CD4-positive, alpha-beta T cell (primary cell): ENCODE data around the gene ALPK3. TPM values are rescaled to one million over a fixed set of nuclear protein-coding genes. Genes with fewer than 3 reads are reported as not detected.

Experiments
- ATAC-seq: fragments of 200-7000 bp; cut with Tn5 transposase; one replicate; pipeline ENCODE4 v1.10.0; 2022; ENCODE audit warnings: mild to moderate bottlenecking; ENCODE audit not compliant: poor library complexity
- CTCF ChIA-PET: fragments of 350-600 bp; sonication (Branson Sonifier 250); formaldehyde crosslinking; loops from one replicate; lab custom pipeline; 2021; ENCODE audit warnings: antibody characterized with exemption, inconsistent platforms; lab: Charles Lee
- POLR2A ChIA-PET: fragments of 350-600 bp; sonication (Branson Sonifier 250); formaldehyde crosslinking; loops from one replicate; lab custom pipeline; 2021; ENCODE audit warnings: antibody characterized with exemption, inconsistent platforms; lab: Charles Lee
- DNase-seq, 14 experiments: peaks; one replicate each; pipeline ENCODE4 v3.0.0-alpha.2; 2013 to 2020; ENCODE audit warnings: mixed read lengths in 2 of 14
- H3K27ac ChIP-seq, 2 donors: one replicate each; pipeline versions ENCODE4 v1.5.1 to v1.7.0; 2013; ENCODE audit warnings: low read length in 2 of 2, low read depth in 1 of 2, mild to moderate bottlenecking in 1 of 2
- H3K27me3 ChIP-seq, 2 experiments: 1 replicate in 1 of 2; 2 replicates in 1 of 2; pipeline versions ENCODE4 v1.6.1 to v1.7.0; 2013; ENCODE audit warnings: low read length in 2 of 2, control low read depth in 1 of 2, mild to moderate bottlenecking in 1 of 2, moderate library complexity in 1 of 2; ENCODE audit not compliant: insufficient read depth in 2 of 2, control insufficient read depth in 1 of 2
- H3K36me3 ChIP-seq: one replicate; pipeline ENCODE4 v1.6.1; 2013; ENCODE audit warnings: low read length, control low read depth; ENCODE audit not compliant: insufficient read depth
- H3K4me1 ChIP-seq: one replicate; pipeline ENCODE4 v1.6.1; 2013; ENCODE audit warnings: low read length, control low read depth; ENCODE audit not compliant: insufficient read depth
- H3K4me3 ChIP-seq: one replicate; pipeline ENCODE4 v1.5.1; 2013; ENCODE audit warnings: mild to moderate bottlenecking, low read length, moderate library complexity
- H3K9me3 ChIP-seq, 2 experiments: 1 replicate in 1 of 2; 2 replicates in 1 of 2; pipeline versions ENCODE4 v1.6.1 to v1.7.0; 2013; ENCODE audit warnings: low read length in 2 of 2, mild to moderate bottlenecking in 2 of 2, control low read depth in 1 of 2, moderate library complexity in 1 of 2; ENCODE audit not compliant: control insufficient read depth in 1 of 2, insufficient read depth in 1 of 2
- H3K27ac Mint-ChIP-seq: one replicate; pipeline ENCODE4 v1.8.0; 2020; ENCODE audit warnings: mixed read lengths
- H3K27me3 Mint-ChIP-seq: one replicate; pipeline ENCODE4 v1.8.0; 2021; ENCODE audit warnings: mixed read lengths
- H3K36me3 Mint-ChIP-seq: one replicate; pipeline ENCODE4 v1.8.0; 2021; ENCODE audit warnings: low read depth, mixed read lengths
- H3K4me1 Mint-ChIP-seq: one replicate; pipeline ENCODE4 v1.8.0; 2021; ENCODE audit warnings: low read depth, mixed read lengths
- H3K4me3 Mint-ChIP-seq: one replicate; pipeline ENCODE4 v1.8.0; 2020; ENCODE audit warnings: mild to moderate bottlenecking, mixed read lengths
- H3K9me3 Mint-ChIP-seq: one replicate; pipeline ENCODE4 v1.8.0; 2020; ENCODE audit warnings: mixed read lengths
- CTCF ChIP-seq: fragments of 200-600 bp; IDR thresholded peaks from one replicate; pipeline ENCODE4 v1.8.0; 2022; ENCODE audit warnings: antibody characterized with exemption, mild to moderate bottlenecking
- intact Hi-C, 2 experiments: fragments of 100-400 bp; cut with DNase I in 1 of 2; cut with micrococcal nuclease in 1 of 2; formaldehyde crosslinking; loops; one replicate each; pipeline versions ENCODE4 v1.15.1 to v1.9.0; 2023 to 2025; cut with DNase I, micrococcal nuclease
- total RNA-seq, 174 experiments: library from RNA in 2 of 174; stranded (reverse) in 2 of 174; gene quantifications; one replicate each; pipeline ENCODE4 v1.2.3 and lab custom pipeline; 2021 to 2026

The ALPK3 gene
- total RNA-seq, 2 experiments from 2014 or later, result 0.14 TPM

DNA sequence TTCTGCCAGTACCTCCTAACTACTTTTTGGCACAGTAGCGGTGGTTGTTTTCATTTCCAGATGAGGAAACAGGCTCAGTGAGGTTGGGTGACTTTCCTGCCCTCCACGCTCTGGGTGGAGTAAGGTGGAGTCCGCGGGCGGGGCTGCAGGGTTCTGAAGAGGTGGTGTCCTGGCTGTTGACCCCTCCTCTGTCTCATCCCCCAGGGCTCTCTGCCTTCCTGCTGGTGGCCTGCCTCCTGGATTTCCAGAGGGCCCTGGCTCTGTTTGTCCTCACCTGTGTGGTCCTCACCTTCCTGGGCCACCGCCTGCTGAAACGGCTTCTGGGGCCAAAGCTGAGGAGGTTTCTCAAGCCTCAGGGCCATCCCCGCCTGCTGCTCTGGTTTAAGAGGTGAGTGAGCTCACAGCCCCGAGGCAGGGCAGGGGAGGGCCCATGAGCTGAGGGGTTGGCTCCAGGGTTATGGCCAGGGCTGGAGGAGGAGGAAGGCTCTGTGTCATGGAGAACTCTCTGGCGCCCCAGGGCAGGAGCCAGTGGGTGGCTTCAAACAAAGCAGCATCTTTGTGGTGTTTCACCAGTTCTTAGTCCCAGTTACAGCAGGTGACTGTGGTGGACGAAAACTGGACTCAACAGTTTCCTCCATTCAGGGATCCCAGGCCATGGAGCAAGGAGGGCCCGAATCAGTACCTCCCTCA lies 77.7 kb downstream of the ALPK3 start:
- no peak for DNase-seq

GRCh38 chr15:84898761-84899160 lies 81.6 kb downstream of the ALPK3 start:
- Mint-ChIP-seq H3K9me3 (no peaks in the 10 kb centered on the region), H3K4me1 (no peaks in the 10 kb centered on the region), H3K27me3 (peaks cover 6% of the 10 kb centered on the region), H3K36me3 (no peaks in the 10 kb centered on the region), H3K4me3 (no peak overlapping the region), H3K27ac (no peak overlapping the region)
- no peak for ATAC-seq
- intact Hi-C loops, result no loop called here
- ChIA-PET POLR2A (no interaction called here), CTCF (no interaction called here)
- DNase-seq, result no peak
- H3K36me3 ChIP-seq, result no peaks in the 10 kb centered on the region
- H3K4me1 ChIP-seq, result no peaks in the 10 kb centered on the region
- H3K9me3 ChIP-seq, result peaks cover 0 to 9% of the 10 kb centered on the region in 2 experiments
- H3K27ac ChIP-seq, result no peak overlapping the region
- H3K27me3 ChIP-seq, result no peaks in the 10 kb centered on the region
- no peak for TF ChIP-seq CTCF
- H3K4me3 ChIP-seq, result no peak overlapping the region

More for the DNA sequence above, 77.7 kb downstream of the ALPK3 start:
- Histone ChIP-seq H3K4me3 (no peak overlapping the region), H3K9me3 (no peaks in the 10 kb centered on the region), H3K27me3 (no peaks in the 10 kb centered on the region), H3K27ac (no peak overlapping the region), H3K36me3 (no peaks in the 10 kb centered on the region), H3K4me1 (no peaks in the 10 kb centered on the region)
- H3K9me3 Mint-ChIP-seq, result no peaks in the 10 kb centered on the region
- no peak for TF ChIP-seq CTCF
- intact Hi-C loops, result loop anchor here in 1 of 2 experiments (5.0 kb wide), 1 partner anchor 63 kb away; no protein-coding TSS in a partner anchor
- H3K36me3 Mint-ChIP-seq, result no peaks in the 10 kb centered on the region
- no peak overlapping the region for H3K4me3 Mint-ChIP-seq
- CTCF ChIA-PET, result no interaction called here
- H3K27ac Mint-ChIP-seq, result no peak overlapping the region
- no peaks in the 10 kb centered on the region for H3K4me1 Mint-ChIP-seq
- H3K27me3 Mint-ChIP-seq, result peaks cover 6% of the 10 kb centered on the region
- ATAC-seq, result no peak
- POLR2A ChIA-PET, result no interaction called here

- no peaks in the 10 kb centered on the region for H3K4me1 Mint-ChIP-seq
- no peak for DNase-seq
- Histone ChIP-seq H3K27me3 (no peaks in the 10 kb centered on the region), H3K4me3 (no peak overlapping the region), H3K36me3 (no peaks in the 10 kb centered on the region), H3K9me3 (peaks cover 0 to 9% of the 10 kb centered on the region in 2 experiments), H3K4me1 (no peaks in the 10 kb centered on the region), H3K27ac (no peak overlapping the region)
- H3K9me3 Mint-ChIP-seq, result no peaks in the 10 kb centered on the region
- POLR2A ChIA-PET, result no interaction called here
- no peaks in the 10 kb centered on the region for H3K36me3 Mint-ChIP-seq
- intact Hi-C loops, result no loop called here
- CTCF ChIA-PET, result no interaction called here
- no peak overlapping the region for H3K27ac Mint-ChIP-seq
- H3K27me3 Mint-ChIP-seq, result peaks cover 6% of the 10 kb centered on the region
- no peak for ATAC-seq
- TF ChIP-seq CTCF, result no peak
- no peak overlapping the region for H3K4me3 Mint-ChIP-seq
Observed at GRCh38 chr15:84899750-84900149, 82.6 kb downstream of the ALPK3 start.
